HUES6 (cell line): ENCODE data around the gene AK6.

ENCODE experiments used
- H3K27ac ChIP-seq: 2 replicates; pipeline ENCODE4 v1.7.0; 2013; ENCODE audit warnings: low read depth, mild to moderate bottlenecking, low read length, inconsistent platforms
- H3K27me3 ChIP-seq: 2 replicates; pipeline ENCODE4 v1.6.1; 2013; ENCODE audit warnings: low read length; ENCODE audit not compliant: control insufficient read depth, insufficient read depth
- H3K36me3 ChIP-seq: 2 replicates; pipeline ENCODE4 v1.6.1; 2013; ENCODE audit warnings: low read length; ENCODE audit not compliant: control insufficient read depth, insufficient read depth
- H3K4me1 ChIP-seq: 2 replicates; pipeline ENCODE4 v1.6.1; 2013; ENCODE audit warnings: low read length; ENCODE audit not compliant: control insufficient read depth, insufficient read depth
- H3K4me3 ChIP-seq: 2 replicates; pipeline ENCODE4 v1.5.1; 2013; ENCODE audit warnings: low read depth, low read length
- H3K9ac ChIP-seq: one replicate; pipeline ENCODE4 v1.6.1; 2013; ENCODE audit warnings: mild to moderate bottlenecking, low read length
- H3K9me3 ChIP-seq: 2 replicates; pipeline ENCODE4 v1.6.1; 2013; ENCODE audit warnings: low read depth, low read length; ENCODE audit not compliant: control insufficient read depth, insufficient read depth

AK6 gene

DNA sequence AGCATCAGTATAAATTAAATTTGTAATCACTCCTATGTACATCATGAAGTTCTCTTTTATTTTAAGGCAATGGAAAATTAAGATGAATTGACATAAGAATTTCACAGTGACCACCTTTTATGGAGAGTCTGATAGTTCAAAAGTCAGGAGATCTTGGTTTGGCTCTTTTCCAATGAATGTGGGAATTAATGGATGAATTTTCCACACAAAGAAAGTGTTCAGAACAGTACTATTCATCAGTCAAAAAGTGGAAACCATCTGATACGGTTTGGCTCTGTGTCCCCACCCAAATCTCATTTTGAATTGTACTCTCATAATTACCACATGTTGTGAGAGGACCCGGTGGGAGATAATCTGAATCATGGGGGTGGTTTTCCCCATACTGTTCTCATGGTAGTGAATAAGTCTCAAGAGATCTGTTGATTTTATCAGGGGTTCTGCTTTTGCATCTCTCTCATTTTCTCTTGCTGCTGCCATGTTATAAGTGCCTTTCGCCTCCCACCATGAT is 61.2 kb downstream of the AK6 start:
- no peaks in the 10 kb centered on the region for H3K27me3 ChIP-seq
- no peak overlapping the region for H3K27ac ChIP-seq
- H3K36me3 ChIP-seq: no peaks in the 10 kb centered on the region
- H3K4me3 ChIP-seq: no peak overlapping the region
- no peaks in the 10 kb centered on the region; the same call in 1 of the 2 replicates for H3K4me1 ChIP-seq
- H3K9me3 ChIP-seq: peaks cover 13% of the 10 kb centered on the region
- H3K9ac ChIP-seq: no peak overlapping the region

DNA sequence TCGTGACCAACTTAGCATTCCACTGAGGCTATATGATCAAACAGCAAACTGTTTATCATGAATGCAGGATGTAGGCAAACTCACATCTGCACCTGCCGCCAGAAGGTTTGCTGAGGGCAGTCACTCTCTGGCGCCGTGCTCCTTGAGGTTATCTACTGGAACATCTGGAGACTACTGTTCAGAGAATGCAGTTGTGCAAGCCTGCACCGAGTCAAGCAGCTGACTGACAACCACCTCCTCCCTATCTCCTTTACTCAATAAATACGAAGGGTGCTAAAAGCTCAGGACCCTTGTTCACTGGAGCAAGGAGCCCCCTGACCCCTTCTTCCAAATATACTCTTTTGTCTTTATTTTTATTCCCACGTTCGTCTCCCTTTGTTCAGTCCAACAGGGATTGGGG is 63.8 kb downstream of the AK6 start:
- Histone ChIP-seq H3K9ac (no peak overlapping the region), H3K4me3 (no peak overlapping the region), H3K27ac (no peak overlapping the region), H3K9me3 (peaks cover 13% of the 10 kb centered on the region), H3K36me3 (no peaks in the 10 kb centered on the region), H3K4me1 (no peaks in the 10 kb centered on the region), H3K27me3 (no peaks in the 10 kb centered on the region)
